ENCODE measurements around the gene NME3. TPM values are rescaled to one million over a fixed set of nuclear protein-coding genes. Genes with fewer than 3 reads are reported as not detected.

NME3 gene
- total and polyA plus RNA-seq, 10 of the 15 experiments (the other 5 are each of a cell fraction or from before 2014, with no cell fraction given), result 0.61 to 55.5 (median 26.5) TPM

- Histone ChIP-seq H3K9me3 (replicated peaks; ENCODE audit: control insufficient read depth, insufficient read depth, low read length) (no peaks in the 10 kb centered on the region), H3K27ac (ENCODE audit: control insufficient read depth, insufficient read depth) (no peak overlapping the region), H3K27me3 (replicated peaks in 1 of 2; ENCODE audit: control insufficient read depth in 2 of 2, insufficient read depth in 2 of 2, low read length in 1 of 2) (no peaks in the 10 kb centered on the region), H3K4me3 (no peak overlapping the region), H3K4me2 (ENCODE audit: control insufficient read depth, insufficient read depth) (no peak overlapping the region), H3K4me1 (ENCODE audit: control insufficient read depth, insufficient read depth, low read length) (no peaks in the 10 kb centered on the region), H3K36me3 (ENCODE audit: control insufficient read depth in 2 of 2, insufficient read depth in 2 of 2, low read length in 1 of 2) (peaks cover 0 to 12% of the 10 kb centered on the region in 2 experiments; a peak in 3 of 4 replicates), H2AFZ (ENCODE audit: control insufficient read depth, low read depth, low read length) (no peak overlapping the region), H4K20me1 (ENCODE audit: control insufficient read depth, insufficient read depth) (no peaks in the 10 kb centered on the region), H3K9ac (ENCODE audit: control insufficient read depth, insufficient read depth, low read length) (no peak overlapping the region), H3K79me2 (ENCODE audit: control insufficient read depth, insufficient read depth, low read length) (no peaks in the 10 kb centered on the region; the same call in none of the 2 replicates)
- BruUV-seq (replicated peaks), result no TSS peak
- WGBS (ENCODE audit: insufficient coverage, insufficient replicate concordance, low lambda C conversion rate, missing lambda C conversion rate), result 93% methylated on average over 53 of the region's 53 CpGs
- ChIA-PET POLR2A (interaction anchor here (1.0 kb wide), 1 partner anchor 15 kb away, joined by 4 read pairs; no protein-coding TSS in a partner anchor), CTCF (no interaction called here), SMC1A (ENCODE audit: uncharacterized antibody, unreplicated experiment) (no interaction called here), RAD21 (ENCODE audit: unreplicated experiment) (no interaction called here)
- intact Hi-C loops (cut with micrococcal nuclease; ENCODE audit: unreplicated experiment) (no loop called here), in situ Hi-C loops (cut with MboI) (no loop called here)
- FAIRE-seq (no peak), ATAC-seq (no peak), DNase-seq (ENCODE audit: low read depth, low spot score) (no peak)
- TF ChIP-seq, protein P1, sequence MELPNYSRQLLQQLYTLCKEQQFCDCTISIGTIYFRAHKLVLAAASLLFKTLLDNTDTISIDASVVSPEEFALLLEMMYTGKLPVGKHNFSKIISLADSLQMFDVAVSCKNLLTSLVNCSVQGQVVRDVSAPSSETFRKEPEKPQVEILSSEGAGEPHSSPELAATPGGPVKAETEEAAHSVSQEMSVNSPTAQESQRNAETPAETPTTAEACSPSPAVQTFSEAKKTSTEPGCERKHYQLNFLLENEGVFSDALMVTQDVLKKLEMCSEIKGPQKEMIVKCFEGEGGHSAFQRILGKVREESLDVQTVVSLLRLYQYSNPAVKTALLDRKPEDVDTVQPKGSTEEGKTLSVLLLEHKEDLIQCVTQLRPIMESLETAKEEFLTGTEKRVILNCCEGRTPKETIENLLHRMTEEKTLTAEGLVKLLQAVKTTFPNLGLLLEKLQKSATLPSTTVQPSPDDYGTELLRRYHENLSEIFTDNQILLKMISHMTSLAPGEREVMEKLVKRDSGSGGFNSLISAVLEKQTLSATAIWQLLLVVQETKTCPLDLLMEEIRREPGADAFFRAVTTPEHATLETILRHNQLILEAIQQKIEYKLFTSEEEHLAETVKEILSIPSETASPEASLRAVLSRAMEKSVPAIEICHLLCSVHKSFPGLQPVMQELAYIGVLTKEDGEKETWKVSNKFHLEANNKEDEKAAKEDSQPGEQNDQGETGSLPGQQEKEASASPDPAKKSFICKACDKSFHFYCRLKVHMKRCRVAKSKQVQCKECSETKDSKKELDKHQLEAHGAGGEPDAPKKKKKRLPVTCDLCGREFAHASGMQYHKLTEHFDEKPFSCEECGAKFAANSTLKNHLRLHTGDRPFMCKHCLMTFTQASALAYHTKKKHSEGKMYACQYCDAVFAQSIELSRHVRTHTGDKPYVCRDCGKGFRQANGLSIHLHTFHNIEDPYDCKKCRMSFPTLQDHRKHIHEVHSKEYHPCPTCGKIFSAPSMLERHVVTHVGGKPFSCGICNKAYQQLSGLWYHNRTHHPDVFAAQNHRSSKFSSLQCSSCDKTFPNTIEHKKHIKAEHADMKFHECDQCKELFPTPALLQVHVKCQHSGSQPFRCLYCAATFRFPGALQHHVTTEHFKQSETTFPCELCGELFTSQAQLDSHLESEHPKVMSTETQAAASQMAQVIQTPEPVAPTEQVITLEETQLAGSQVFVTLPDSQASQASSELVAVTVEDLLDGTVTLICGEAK (IDR thresholded peaks at IDR 0.05; ENCODE audit: borderline replicate concordance), result no peak
- TF ChIP-seq NFIC (IDR thresholded peaks at IDR 0.05; ENCODE audit: low read depth, low read length) (no peak), ATF3 (IDR thresholded peaks at IDR 0.05; ENCODE audit: borderline replicate concordance, extremely low read depth, low read depth, low read length) (no peak), CREB1 (IDR thresholded peaks at IDR 0.05; ENCODE audit: low read depth) (no peak), CHD4 (IDR thresholded peaks at IDR 0.05) (no peak), NR2C1 (IDR thresholded peaks at IDR 0.05) (no peak), ZSCAN29 (IDR thresholded peaks at IDR 0.05) (no peak), ASH2L (IDR thresholded peaks at IDR 0.05; ENCODE audit: borderline replicate concordance, low read depth) (no peak), RCOR1 (conservative IDR thresholded peaks at IDR 0.05; ENCODE audit: low read depth, low read length) (no peak), MYC (IDR thresholded peaks at IDR 0.05; ENCODE audit: insufficient read depth, insufficient read length, insufficient replicate concordance, low read length, severe bottlenecking) (no peak)
- TF ChIP-seq, protein P2, sequence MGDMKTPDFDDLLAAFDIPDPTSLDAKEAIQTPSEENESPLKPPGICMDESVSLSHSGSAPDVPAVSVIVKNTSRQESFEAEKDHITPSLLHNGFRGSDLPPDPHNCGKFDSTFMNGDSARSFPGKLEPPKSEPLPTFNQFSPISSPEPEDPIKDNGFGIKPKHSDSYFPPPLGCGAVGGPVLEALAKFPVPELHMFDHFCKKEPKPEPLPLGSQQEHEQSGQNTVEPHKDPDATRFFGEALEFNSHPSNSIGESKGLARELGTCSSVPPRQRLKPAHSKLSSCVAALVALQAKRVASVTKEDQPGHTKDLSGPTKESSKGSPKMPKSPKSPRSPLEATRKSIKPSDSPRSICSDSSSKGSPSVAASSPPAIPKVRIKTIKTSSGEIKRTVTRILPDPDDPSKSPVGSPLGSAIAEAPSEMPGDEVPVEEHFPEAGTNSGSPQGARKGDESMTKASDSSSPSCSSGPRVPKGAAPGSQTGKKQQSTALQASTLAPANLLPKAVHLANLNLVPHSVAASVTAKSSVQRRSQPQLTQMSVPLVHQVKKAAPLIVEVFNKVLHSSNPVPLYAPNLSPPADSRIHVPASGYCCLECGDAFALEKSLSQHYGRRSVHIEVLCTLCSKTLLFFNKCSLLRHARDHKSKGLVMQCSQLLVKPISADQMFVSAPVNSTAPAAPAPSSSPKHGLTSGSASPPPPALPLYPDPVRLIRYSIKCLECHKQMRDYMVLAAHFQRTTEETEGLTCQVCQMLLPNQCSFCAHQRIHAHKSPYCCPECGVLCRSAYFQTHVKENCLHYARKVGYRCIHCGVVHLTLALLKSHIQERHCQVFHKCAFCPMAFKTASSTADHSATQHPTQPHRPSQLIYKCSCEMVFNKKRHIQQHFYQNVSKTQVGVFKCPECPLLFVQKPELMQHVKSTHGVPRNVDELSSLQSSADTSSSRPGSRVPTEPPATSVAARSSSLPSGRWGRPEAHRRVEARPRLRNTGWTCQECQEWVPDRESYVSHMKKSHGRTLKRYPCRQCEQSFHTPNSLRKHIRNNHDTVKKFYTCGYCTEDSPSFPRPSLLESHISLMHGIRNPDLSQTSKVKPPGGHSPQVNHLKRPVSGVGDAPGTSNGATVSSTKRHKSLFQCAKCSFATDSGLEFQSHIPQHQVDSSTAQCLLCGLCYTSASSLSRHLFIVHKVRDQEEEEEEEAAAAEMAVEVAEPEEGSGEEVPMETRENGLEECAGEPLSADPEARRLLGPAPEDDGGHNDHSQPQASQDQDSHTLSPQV (IDR thresholded peaks at IDR 0.05), result no peak
Measured at GRCh38 chr16:1791256-1791942, 20.1 kb upstream of the NME3 start.

Data from GM12878 (cell line).